Activated T-cell treated with anti-CD3 and anti-CD28 coated beads, Interleukin-2, amount 50 U/mL, for 24 hours (primary cell): ENCODE data around the gene PPWD1.
"Not testable (repeated sequence)": the region's sequence is repeated elsewhere in the genome, so short reads cannot be mapped to it uniquely, and the experiment has no call there.

ENCODE experiments used
- DNase-seq: peaks from one replicate; pipeline ENCODE4 v3.0.0-alpha.2; 2020
- H3K27ac Mint-ChIP-seq: 2 replicates; pipeline ENCODE4 v1.8.0; 2020; ENCODE audit warnings: mild to moderate bottlenecking, mixed read lengths
- H3K27me3 Mint-ChIP-seq: 2 replicates; pipeline ENCODE4 v1.8.0; 2020; ENCODE audit warnings: mixed read lengths
- H3K36me3 Mint-ChIP-seq: 2 replicates; pipeline ENCODE4 v1.8.0; 2020; ENCODE audit warnings: low read depth, mixed read lengths
- H3K4me1 Mint-ChIP-seq: 2 replicates; pipeline ENCODE4 v1.8.0; 2020; ENCODE audit warnings: low read depth, mixed read lengths
- H3K4me3 Mint-ChIP-seq: 2 replicates; pipeline ENCODE4 v1.8.0; 2020; ENCODE audit warnings: mild to moderate bottlenecking, moderate library complexity, mixed read lengths
- H3K9me3 Mint-ChIP-seq: 2 replicates; pipeline ENCODE4 v1.8.0; 2020; ENCODE audit warnings: mixed read lengths

The PPWD1 gene

GRCh38 chr5:65577141-65577540, 14.0 kb downstream of the PPWD1 start:
- H3K27ac Mint-ChIP-seq: peak overlapping the region; percentile 81
- no peak overlapping the region for H3K4me3 Mint-ChIP-seq
- no peaks in the 10 kb centered on the region for H3K27me3 Mint-ChIP-seq
- no peak for DNase-seq
- no peaks in the 10 kb centered on the region for H3K9me3 Mint-ChIP-seq
- peaks cover 85% of the 10 kb centered on the region for H3K36me3 Mint-ChIP-seq
- H3K4me1 Mint-ChIP-seq: peaks cover 38% of the 10 kb centered on the region

- no peak for DNase-seq
- no peaks in the 10 kb centered on the region for H3K27me3 Mint-ChIP-seq
- H3K27ac Mint-ChIP-seq: no peak overlapping the region
- H3K36me3 Mint-ChIP-seq: peaks cover 75% of the 10 kb centered on the region
- H3K9me3 Mint-ChIP-seq: no peaks in the 10 kb centered on the region
- no peak overlapping the region for H3K4me3 Mint-ChIP-seq
- no peaks in the 10 kb centered on the region for H3K4me1 Mint-ChIP-seq
Measured at GRCh38 chr5:65588694-65589093, 25.6 kb downstream of the PPWD1 start.

- Mint-ChIP-seq H3K36me3 (peaks cover 92% of the 10 kb centered on the region), H3K9me3 (peaks cover 12% of the 10 kb centered on the region)
- DNase-seq, H3K4me1 Mint-ChIP-seq, H3K27ac Mint-ChIP-seq, H3K4me3 Mint-ChIP-seq, H3K27me3 Mint-ChIP-seq: not testable (repeated sequence)
Measured at GRCh38 chr5:65601761-65602160, 38.7 kb downstream of the PPWD1 start.

- H3K9me3 Mint-ChIP-seq: no peaks in the 10 kb centered on the region
- peaks cover 83% of the 10 kb centered on the region for H3K36me3 Mint-ChIP-seq
- no peak for DNase-seq
- no peak overlapping the region for H3K4me3 Mint-ChIP-seq
- peaks cover 6% of the 10 kb centered on the region for H3K4me1 Mint-ChIP-seq
- H3K27ac Mint-ChIP-seq: no peak overlapping the region
- no peaks in the 10 kb centered on the region for H3K27me3 Mint-ChIP-seq
Measured at GRCh38 chr5:65611524-65611923, 48.4 kb downstream of the PPWD1 start.

GRCh38 chr5:65612298-65612907, 49.3 kb downstream of the PPWD1 start:
- no peak for DNase-seq
- H3K9me3 Mint-ChIP-seq: no peaks in the 10 kb centered on the region
- no peak overlapping the region for H3K4me3 Mint-ChIP-seq
- H3K4me1 Mint-ChIP-seq: peaks cover 6% of the 10 kb centered on the region
- no peaks in the 10 kb centered on the region for H3K27me3 Mint-ChIP-seq
- H3K27ac Mint-ChIP-seq: no peak overlapping the region
- H3K36me3 Mint-ChIP-seq: peaks cover 78% of the 10 kb centered on the region

GRCh38 chr5:65620021-65620420, 56.9 kb downstream of the PPWD1 start:
- no peak overlapping the region for H3K4me3 Mint-ChIP-seq
- peaks cover 40% of the 10 kb centered on the region for H3K4me1 Mint-ChIP-seq
- H3K27me3 Mint-ChIP-seq: no peaks in the 10 kb centered on the region
- peaks cover 45% of the 10 kb centered on the region for H3K36me3 Mint-ChIP-seq
- no peaks in the 10 kb centered on the region for H3K9me3 Mint-ChIP-seq
- no peak overlapping the region for H3K27ac Mint-ChIP-seq
- DNase-seq: no peak

DNA sequence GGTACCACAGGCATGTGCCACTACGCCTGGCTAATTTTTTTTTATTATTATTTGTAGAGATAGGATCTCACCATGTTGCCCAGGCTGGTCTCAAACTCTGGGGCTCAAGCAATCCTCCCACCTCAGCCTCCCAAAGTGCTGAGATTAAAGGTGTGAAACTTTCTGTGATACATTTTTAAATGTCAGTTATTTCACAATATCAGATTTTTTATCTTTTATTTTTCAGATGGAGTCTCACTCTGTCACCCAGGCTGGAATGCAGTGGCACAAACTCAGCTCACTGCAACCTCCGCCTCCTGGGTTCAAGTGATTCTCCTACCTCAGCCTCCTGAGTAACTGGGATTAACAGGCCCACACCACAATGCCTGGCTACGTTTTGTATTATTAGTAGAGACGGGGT, 58.9 kb downstream of the PPWD1 start:
- peak overlapping the region; percentile 89 for H3K4me3 Mint-ChIP-seq
- H3K27me3 Mint-ChIP-seq, DNase-seq, H3K9me3 Mint-ChIP-seq: not testable (repeated sequence)
- peaks cover 44% of the 10 kb centered on the region for H3K36me3 Mint-ChIP-seq
- H3K27ac Mint-ChIP-seq: peak overlapping the region; percentile 14
- H3K4me1 Mint-ChIP-seq: peaks cover 45% of the 10 kb centered on the region

DNA sequence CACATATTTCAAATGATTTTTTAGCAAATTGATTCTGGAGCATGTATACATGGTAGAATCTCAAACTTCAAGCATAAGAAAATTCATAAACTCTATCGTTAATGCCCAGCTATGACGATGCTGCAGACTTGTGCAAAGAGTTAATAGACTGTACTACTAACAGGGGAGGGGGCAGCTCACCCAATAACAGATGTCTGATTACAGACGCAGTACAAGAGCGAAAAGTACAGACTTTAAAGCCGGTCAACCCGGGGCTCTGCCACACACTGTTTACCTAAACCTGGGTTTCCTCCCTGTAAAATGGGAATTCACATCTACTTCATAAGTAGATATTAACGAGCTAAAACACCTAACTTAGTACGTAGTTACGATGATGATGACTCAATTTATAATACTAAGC, 60.4 kb downstream of the PPWD1 start:
- no peak for DNase-seq
- Mint-ChIP-seq H3K4me1 (peaks cover 51% of the 10 kb centered on the region), H3K4me3 (peak overlapping the region; percentile 89), H3K36me3 (peaks cover 46% of the 10 kb centered on the region), H3K27me3 (no peaks in the 10 kb centered on the region), H3K9me3 (no peaks in the 10 kb centered on the region), H3K27ac (peak overlapping the region; percentile 100)

DNA sequence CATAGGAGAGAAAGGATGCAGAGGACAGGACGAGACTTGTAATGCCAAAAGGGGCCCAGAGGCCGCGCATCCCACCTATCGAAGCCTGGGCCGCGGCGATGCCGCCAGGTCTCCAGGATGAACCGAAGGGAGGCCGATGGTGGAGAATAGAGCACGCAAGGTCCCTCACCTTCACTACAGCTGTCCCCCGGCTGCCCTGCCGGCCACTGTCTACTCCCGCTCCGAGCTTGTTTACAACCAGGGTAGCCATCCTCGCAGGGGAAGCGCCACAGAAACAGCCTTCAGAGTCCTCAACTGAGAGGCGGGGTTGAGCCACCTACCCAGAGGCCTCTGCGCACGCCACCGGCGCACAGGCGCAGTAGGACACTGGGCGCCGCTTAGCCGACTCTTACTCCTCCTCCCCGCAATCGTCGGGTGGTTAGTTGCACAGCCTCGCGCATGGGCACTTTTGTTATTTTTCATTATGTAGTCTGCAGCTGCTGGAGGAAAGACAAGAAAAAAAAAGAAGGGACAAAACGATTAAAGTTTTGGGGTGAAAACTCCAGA, 61.0 kb downstream of the PPWD1 start, which contains the start of gene TRIM23:
TRIM23 (minus strand) TSS at position 309 of the 546 bp plus-strand sequence; CDS start at position 250, 59 bp downstream.
- Mint-ChIP-seq H3K27me3 (no peaks in the 10 kb centered on the region), H3K4me1 (peaks cover 46% of the 10 kb centered on the region), H3K4me3 (peak within 1 kb of the TSS; percentile 89), H3K9me3 (no peaks in the 10 kb centered on the region), H3K27ac (peak within 1 kb of the TSS; percentile 100), H3K36me3 (peaks cover 48% of the 10 kb centered on the region)
- peak; percentile 89 for DNase-seq

GRCh38 chr5:65624571-65625555, 61.8 kb downstream of the PPWD1 start, which contains the start of the genes SHLD3 and TRAPPC13:
Gene SHLD3 (plus strand): TSS chr5:65625027. CDS start chr5:65629588, 4,561 bp downstream.
Gene TRAPPC13 (plus strand): TSS chr5:65625027. CDS start chr5:65625061, 34 bp downstream.
- H3K9me3 Mint-ChIP-seq: no peaks in the 10 kb centered on the region
- H3K4me3 Mint-ChIP-seq: peak within 1 kb of the TSS; percentile 89
- DNase-seq: peak; percentile 81
- peaks cover 49% of the 10 kb centered on the region for H3K4me1 Mint-ChIP-seq
- H3K36me3 Mint-ChIP-seq: peaks cover 52% of the 10 kb centered on the region
- H3K27ac Mint-ChIP-seq: peak within 1 kb of the TSS; percentile 100
- no peaks in the 10 kb centered on the region for H3K27me3 Mint-ChIP-seq

DNA sequence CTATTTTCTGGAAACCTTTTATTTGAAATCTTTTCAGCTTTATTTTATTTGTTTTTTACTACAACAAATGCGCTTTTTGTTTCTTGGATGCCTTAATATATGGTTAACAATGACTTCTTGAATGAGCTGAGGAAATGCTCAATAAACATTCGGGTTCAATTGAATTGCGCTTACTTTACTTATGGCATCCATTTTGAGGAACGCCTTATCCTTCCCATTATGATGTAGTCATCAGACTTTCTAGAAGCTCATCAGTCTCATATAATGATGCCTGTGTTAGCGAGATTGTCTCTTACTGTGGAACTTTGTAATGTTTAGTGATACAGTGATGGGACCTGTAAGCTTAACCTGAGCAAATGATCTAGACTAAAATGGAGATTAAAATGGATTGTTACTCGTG, 62.6 kb downstream of the PPWD1 start:
- H3K4me3 Mint-ChIP-seq: peak overlapping the region; percentile 89
- H3K27ac Mint-ChIP-seq: peak overlapping the region; percentile 100
- H3K27me3 Mint-ChIP-seq: no peaks in the 10 kb centered on the region
- H3K9me3 Mint-ChIP-seq: no peaks in the 10 kb centered on the region
- DNase-seq: no peak
- H3K4me1 Mint-ChIP-seq: peaks cover 50% of the 10 kb centered on the region
- H3K36me3 Mint-ChIP-seq: peaks cover 58% of the 10 kb centered on the region

GRCh38 chr5:65630981-65631380, 67.9 kb downstream of the PPWD1 start:
- Mint-ChIP-seq H3K9me3 (no peaks in the 10 kb centered on the region), H3K4me3 (no peak overlapping the region), H3K36me3 (peaks cover 49% of the 10 kb centered on the region), H3K4me1 (peaks cover 34% of the 10 kb centered on the region), H3K27ac (no peak overlapping the region), H3K27me3 (no peaks in the 10 kb centered on the region)
- DNase-seq: no peak
